HAP-1 (cell line): ENCODE data around the gene RFPL1.
"Not testable (repeated sequence)": the region's sequence is repeated elsewhere in the genome, so short reads cannot be mapped to it uniquely, and the experiment has no call there.

Experiments used
- DNase-seq, 2 experiments: peaks; one replicate each; pipeline ENCODE4 v3.0.0-alpha.2; 2016 to 2020; ENCODE audit warnings: low spot score in 2 of 2
- H3K27me3 ChIP-seq: fragments of 250-450 bp; sonication (Bioruptor Pico); 2 replicates; pipeline ENCODE4 v1.5.1; 2020; ENCODE audit warnings: low read depth, mild to moderate bottlenecking, moderate library complexity
- H3K36me3 ChIP-seq: fragments of 250-450 bp; sonication (Bioruptor Pico); replicated peaks from 2 replicates; pipeline ENCODE4 v1.5.1; 2020; ENCODE audit warnings: mild to moderate bottlenecking
- H3K4me1 ChIP-seq: fragments of 250-450 bp; sonication (Bioruptor Pico); 2 replicates; pipeline ENCODE4 v1.5.1; 2020; ENCODE audit warnings: mild to moderate bottlenecking
- H3K4me3 ChIP-seq: fragments of 250-450 bp; sonication (Bioruptor Pico); 2 replicates; pipeline ENCODE4 v1.5.1; 2020; ENCODE audit warnings: mild to moderate bottlenecking, moderate library complexity
- H3K9me3 ChIP-seq: fragments of 250-450 bp; sonication (Bioruptor Pico); 2 replicates; pipeline ENCODE4 v1.5.1; 2020; ENCODE audit warnings: mild to moderate bottlenecking, moderate library complexity
- in situ Hi-C: fragments of 300-500 bp; cut with MboI; formaldehyde crosslinking; loops from 3 replicates; pipeline ENCODE4 v1.14.3; 2020; ENCODE audit warnings: low sequenced_read_pairs, inconsistent platforms, mixed read lengths

RFPL1 gene

GRCh38 chr22:29489127-29489780, 50.9 kb downstream of the RFPL1 start:
- H3K27me3 ChIP-seq, DNase-seq, H3K4me3 ChIP-seq, H3K9me3 ChIP-seq, H3K36me3 ChIP-seq, H3K4me1 ChIP-seq, in situ Hi-C loops: not testable (repeated sequence)

GRCh38 chr22:29491012-29491411, 52.6 kb downstream of the RFPL1 start:
- DNase-seq = no peak
- H3K36me3 ChIP-seq = no peaks in the 10 kb centered on the region
- H3K9me3 ChIP-seq = peaks cover 8% of the 10 kb centered on the region
- H3K4me3 ChIP-seq = no peak overlapping the region
- in situ Hi-C loops = no loop called here
- no peaks in the 10 kb centered on the region for H3K27me3 ChIP-seq
- H3K4me1 ChIP-seq = no peaks in the 10 kb centered on the region
